ENCODE measurements around the gene GUCD1.
"Not testable (repeated sequence)": the region's sequence is repeated elsewhere in the genome, so short reads cannot be mapped to it uniquely, and the experiment has no call there.

GUCD1 gene

GRCh38 chr22:24554313-24555164 lies at the start of gene GUCD1:
TSS of gene GUCD1 (minus strand) at chr22:24555138. CDS start at chr22:24554991, 147 bp downstream.
- no peak for DNase-seq

- not testable (repeated sequence) for DNase-seq
These were observed 49.1 kb upstream of the GUCD1 start for GRCh38 chr22:24603770-24604629.

- DNase-seq, result not testable (repeated sequence)
These were observed 48.2 kb upstream of the GUCD1 start, which contains the start of gene GGT1 for GRCh38 chr22:24602847-24603769. TSS of gene GGT1 (plus strand) at chr22:24603193. CDS start at chr22:24611082, 7,889 bp downstream.

- DNase-seq, result not testable (repeated sequence)
These were observed 47.3 kb upstream of the GUCD1 start for GRCh38 chr22:24602105-24602749.

- DNase-seq, result no peak
These were observed 46.5 kb upstream of the GUCD1 start for GRCh38 chr22:24601217-24602104.

- not testable (repeated sequence) for DNase-seq
These were observed 45.2 kb upstream of the GUCD1 start for GRCh38 chr22:24599958-24600715.

- DNase-seq, result no peak
These were observed 44.6 kb upstream of the GUCD1 start for GRCh38 chr22:24599514-24599913.

GRCh38 chr22:24597076-24597475 lies 42.1 kb upstream of the GUCD1 start:
- DNase-seq, result not testable (repeated sequence)

- DNase-seq, result no peak
These were observed 40.9 kb upstream of the GUCD1 start for GRCh38 chr22:24595863-24596262.

GRCh38 chr22:24595228-24595627 lies 40.3 kb upstream of the GUCD1 start:
- DNase-seq, result no peak

GRCh38 chr22:24594569-24595120 lies 39.7 kb upstream of the GUCD1 start:
- DNase-seq, result no peak

GRCh38 chr22:24593836-24594568 lies 39.1 kb upstream of the GUCD1 start:
- no peak for DNase-seq

GRCh38 chr22:24593559-24593835 lies 38.6 kb upstream of the GUCD1 start:
- not testable (repeated sequence) for DNase-seq

- peak; percentile 0 for DNase-seq
These were observed 38.1 kb upstream of the GUCD1 start, which contains the start of gene LRRC75B for GRCh38 chr22:24592851-24593558. TSS of gene LRRC75B (minus strand) at chr22:24593073. CDS start at chr22:24593039, 34 bp downstream.

GRCh38 chr22:24592058-24592850 lies 37.3 kb upstream of the GUCD1 start:
- no peak for DNase-seq

GRCh38 chr22:24591286-24591830 lies 36.4 kb upstream of the GUCD1 start:
- no peak for DNase-seq

GRCh38 chr22:24590596-24591173 lies 35.7 kb upstream of the GUCD1 start:
- DNase-seq, result no peak
